Measurements from ENCODE around the gene HDGFL2. TPM values are rescaled to one million over a fixed set of nuclear protein-coding genes. Genes with fewer than 3 reads are reported as not detected.

HDGFL2 gene
- total and polyA plus RNA-seq, 2 donors from 2014 or later = 37.8 to 38.8 TPM

DNA sequence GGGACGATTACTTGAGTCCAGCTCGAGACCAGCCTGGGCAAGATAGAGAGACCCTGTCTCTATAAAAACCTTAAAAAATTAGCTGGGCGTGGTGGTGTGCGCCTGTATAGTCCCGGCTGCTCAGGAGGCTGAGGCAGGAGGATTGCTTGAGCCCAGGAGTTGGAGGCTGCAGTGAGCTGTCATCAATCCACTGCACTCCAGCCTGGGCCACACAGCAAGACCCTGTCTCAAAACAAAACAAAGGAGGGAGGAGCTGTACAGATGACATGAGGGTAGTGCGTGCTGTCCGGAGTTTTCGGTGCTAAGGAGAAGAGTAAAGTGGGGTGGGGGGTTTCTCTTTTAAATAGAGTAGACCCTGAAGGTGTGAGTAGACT lies 22.6 kb downstream of the HDGFL2 start:
- DNase-seq = no peak
- H3K4me3 ChIP-seq (ENCODE audit: low read length in 3 of 3) = no peak overlapping the region
- TF ChIP-seq, protein P1, sequence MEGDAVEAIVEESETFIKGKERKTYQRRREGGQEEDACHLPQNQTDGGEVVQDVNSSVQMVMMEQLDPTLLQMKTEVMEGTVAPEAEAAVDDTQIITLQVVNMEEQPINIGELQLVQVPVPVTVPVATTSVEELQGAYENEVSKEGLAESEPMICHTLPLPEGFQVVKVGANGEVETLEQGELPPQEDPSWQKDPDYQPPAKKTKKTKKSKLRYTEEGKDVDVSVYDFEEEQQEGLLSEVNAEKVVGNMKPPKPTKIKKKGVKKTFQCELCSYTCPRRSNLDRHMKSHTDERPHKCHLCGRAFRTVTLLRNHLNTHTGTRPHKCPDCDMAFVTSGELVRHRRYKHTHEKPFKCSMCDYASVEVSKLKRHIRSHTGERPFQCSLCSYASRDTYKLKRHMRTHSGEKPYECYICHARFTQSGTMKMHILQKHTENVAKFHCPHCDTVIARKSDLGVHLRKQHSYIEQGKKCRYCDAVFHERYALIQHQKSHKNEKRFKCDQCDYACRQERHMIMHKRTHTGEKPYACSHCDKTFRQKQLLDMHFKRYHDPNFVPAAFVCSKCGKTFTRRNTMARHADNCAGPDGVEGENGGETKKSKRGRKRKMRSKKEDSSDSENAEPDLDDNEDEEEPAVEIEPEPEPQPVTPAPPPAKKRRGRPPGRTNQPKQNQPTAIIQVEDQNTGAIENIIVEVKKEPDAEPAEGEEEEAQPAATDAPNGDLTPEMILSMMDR (IDR thresholded peaks at IDR 0.05; ENCODE audit: borderline replicate concordance, extremely low read depth, insufficient read depth) = no peak
- peaks cover 0 to 3% (median 0%) of the 10 kb centered on the region in 3 donors for H3K4me1 ChIP-seq (ENCODE audit: control insufficient read depth in 2 of 3, insufficient read depth in 2 of 3, low read depth in 1 of 3, low read length in 3 of 3)
- FAIRE-seq = no peak
- intact Hi-C loops (cut with DNase I) = no loop called here
- H3K27ac ChIP-seq (ENCODE audit: low read depth in 2 of 2, low read length in 2 of 2) = no peak overlapping the region
- H3K36me3 ChIP-seq (ENCODE audit: control insufficient read depth in 2 of 3, insufficient read depth in 3 of 3, low read length in 3 of 3) = peaks cover 5 to 26% (median 13%) of the 10 kb centered on the region in 3 donors
- no peak overlapping the region for H3K9ac ChIP-seq (ENCODE audit: low read length in 3 of 3)
- peaks cover 0 to 3% (median 0%) of the 10 kb centered on the region in 3 donors for H3K9me3 ChIP-seq (ENCODE audit: control insufficient read depth in 2 of 3, insufficient read depth in 1 of 3, low read length in 3 of 3)
- H3K27me3 ChIP-seq (ENCODE audit: control insufficient read depth, insufficient read depth, low read length) = no peaks in the 10 kb centered on the region

DNA sequence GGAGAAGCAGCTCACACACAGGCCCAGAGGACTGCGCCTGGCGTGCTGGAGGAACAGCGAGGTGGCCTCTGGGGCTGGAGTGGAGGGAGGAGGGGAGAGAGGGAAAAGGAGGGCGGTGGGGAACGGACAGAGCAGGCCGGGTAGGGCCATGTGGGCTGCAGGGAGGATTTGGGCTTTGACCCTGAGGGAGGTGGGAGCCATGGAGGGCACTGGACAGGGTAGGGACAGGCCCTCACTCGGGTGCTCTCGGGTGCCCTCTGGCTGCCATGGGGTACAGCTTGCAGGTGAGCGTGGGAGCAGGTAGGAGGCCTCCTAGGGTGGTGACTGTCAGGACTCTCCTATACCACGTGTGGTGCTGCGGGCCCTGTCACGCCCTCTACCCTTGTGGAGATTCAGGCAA lies 23.4 kb downstream of the HDGFL2 start:
- no peak for DNase-seq
- Histone ChIP-seq H3K27me3 (ENCODE audit: control insufficient read depth, insufficient read depth, low read length) (no peaks in the 10 kb centered on the region), H3K36me3 (ENCODE audit: control insufficient read depth in 2 of 3, insufficient read depth in 3 of 3, low read length in 3 of 3) (peaks cover 5 to 22% (median 13%) of the 10 kb centered on the region in 3 donors)

DNA sequence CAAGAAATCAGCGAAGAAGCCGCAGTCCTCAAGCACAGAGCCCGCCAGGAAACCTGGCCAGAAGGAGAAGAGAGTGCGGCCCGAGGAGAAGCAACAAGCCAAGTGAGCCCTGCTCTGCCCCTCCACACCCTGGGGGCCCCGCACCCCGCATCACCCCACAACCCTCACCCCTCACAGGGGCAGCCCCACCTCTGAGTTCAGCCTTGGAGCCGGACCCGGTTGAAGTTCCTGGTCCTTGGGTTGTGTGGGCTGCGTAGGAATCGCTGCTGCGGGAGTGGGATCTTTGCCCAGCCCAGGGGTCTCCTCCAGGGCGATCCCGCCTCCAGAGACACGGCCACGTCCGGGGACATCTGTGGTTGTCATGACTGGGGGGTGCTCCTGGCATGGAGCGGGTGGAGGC lies 24.2 kb downstream of the HDGFL2 start:
- TF ChIP-seq, protein P1 (IDR thresholded peaks at IDR 0.05; ENCODE audit: borderline replicate concordance, extremely low read depth, insufficient read depth) = no peak
- Histone ChIP-seq H3K4me3 (ENCODE audit: low read length in 3 of 3) (no peak overlapping the region), H3K27ac (ENCODE audit: low read depth in 2 of 2, low read length in 2 of 2) (no peak overlapping the region), H3K4me1 (ENCODE audit: control insufficient read depth in 2 of 3, insufficient read depth in 2 of 3, low read depth in 1 of 3, low read length in 3 of 3) (peaks cover 0 to 3% (median 0%) of the 10 kb centered on the region in 3 donors), H3K27me3 (ENCODE audit: control insufficient read depth, insufficient read depth, low read length) (no peaks in the 10 kb centered on the region), H3K9ac (ENCODE audit: low read length in 3 of 3) (no peak overlapping the region), H3K36me3 (ENCODE audit: control insufficient read depth in 2 of 3, insufficient read depth in 3 of 3, low read length in 3 of 3) (peaks cover 5 to 22% (median 13%) of the 10 kb centered on the region in 3 donors), H3K9me3 (ENCODE audit: control insufficient read depth in 2 of 3, insufficient read depth in 1 of 3, low read length in 3 of 3) (peaks cover 0 to 3% (median 0%) of the 10 kb centered on the region in 3 donors)
- no peak for DNase-seq
- intact Hi-C loops (cut with DNase I) = no loop called here
- FAIRE-seq = no peak

More for the DNA sequence above, 23.4 kb downstream of the HDGFL2 start:
- H3K27ac ChIP-seq (ENCODE audit: low read depth in 2 of 2, low read length in 2 of 2) = no peak overlapping the region
- intact Hi-C loops (cut with DNase I) = no loop called here
- H3K4me3 ChIP-seq (ENCODE audit: low read length in 3 of 3) = no peak overlapping the region
- peaks cover 0 to 3% (median 0%) of the 10 kb centered on the region in 3 donors for H3K9me3 ChIP-seq (ENCODE audit: control insufficient read depth in 2 of 3, insufficient read depth in 1 of 3, low read length in 3 of 3)
- H3K4me1 ChIP-seq (ENCODE audit: control insufficient read depth in 2 of 3, insufficient read depth in 2 of 3, low read depth in 1 of 3, low read length in 3 of 3) = peaks cover 0 to 3% (median 0%) of the 10 kb centered on the region in 3 donors
- no peak overlapping the region for H3K9ac ChIP-seq (ENCODE audit: low read length in 3 of 3)
- TF ChIP-seq, protein P1 (IDR thresholded peaks at IDR 0.05; ENCODE audit: borderline replicate concordance, extremely low read depth, insufficient read depth) = no peak
- FAIRE-seq = no peak
